Measurements from ENCODE around the gene FRMD3. TPM values are rescaled to one million over a fixed set of nuclear protein-coding genes. Genes with fewer than 3 reads are reported as not detected.

Gene FRMD3
- total RNA-seq, 1 experiment from 2014 or later = 1.9 TPM

GRCh38 chr9:83322438-83322837 lies 215.8 kb downstream of the FRMD3 start:
- Histone ChIP-seq H3K4me2 (no peak overlapping the region), H3K27me3 (ENCODE audit: insufficient read depth, low read depth) (no peaks in the 10 kb centered on the region), H4K20me1 (ENCODE audit: insufficient read depth) (no peaks in the 10 kb centered on the region), H3K27ac (no peak overlapping the region), H3K36me3 (ENCODE audit: low read depth) (no peaks in the 10 kb centered on the region), H3K4me3 (no peak overlapping the region), H3K79me2 (ENCODE audit: low read depth) (no peaks in the 10 kb centered on the region), H2AFZ (no peak overlapping the region), H3K9me2 (ENCODE audit: insufficient read depth) (no peaks in the 10 kb centered on the region), H3K9me3 (ENCODE audit: insufficient read depth, low read depth) (no peaks in the 10 kb centered on the region), H3K4me1 (replicated peaks; ENCODE audit: insufficient read depth) (no peaks in the 10 kb centered on the region), H3F3A (ENCODE audit: insufficient read depth, low read depth) (no peaks in the 10 kb centered on the region)
- DNase-seq = no peak
- intact Hi-C loops (cut with micrococcal nuclease; ENCODE audit: unreplicated experiment) = no loop called here
- no peak for TF ChIP-seq EZH2 (IDR thresholded peaks at IDR 0.05; ENCODE audit: low read depth)
- TF ChIP-seq CTCF (conservative IDR thresholded peaks at IDR 0.05) = no peak
- BruUV-seq (replicated peaks) = no TSS peak
- POLR2A ChIA-PET (ENCODE audit: unreplicated experiment) = no interaction called here
- CTCF ChIA-PET = no interaction called here

GRCh38 chr9:83317244-83317643 lies 221.0 kb downstream of the FRMD3 start:
- Histone ChIP-seq H3K27ac (no peak overlapping the region), H3K36me3 (ENCODE audit: low read depth) (no peaks in the 10 kb centered on the region), H3K79me2 (ENCODE audit: low read depth) (no peaks in the 10 kb centered on the region), H3K4me1 (replicated peaks; ENCODE audit: insufficient read depth) (no peaks in the 10 kb centered on the region), H3F3A (ENCODE audit: insufficient read depth, low read depth) (no peaks in the 10 kb centered on the region), H3K4me3 (no peak overlapping the region), H3K27me3 (ENCODE audit: insufficient read depth, low read depth) (no peaks in the 10 kb centered on the region), H3K9me2 (ENCODE audit: insufficient read depth) (no peaks in the 10 kb centered on the region), H2AFZ (no peak overlapping the region), H3K4me2 (no peak overlapping the region), H4K20me1 (ENCODE audit: insufficient read depth) (no peaks in the 10 kb centered on the region), H3K9me3 (ENCODE audit: insufficient read depth, low read depth) (no peaks in the 10 kb centered on the region)
- intact Hi-C loops (cut with micrococcal nuclease; ENCODE audit: unreplicated experiment) = no loop called here
- no peak for DNase-seq
- ChIA-PET CTCF (no interaction called here), POLR2A (ENCODE audit: unreplicated experiment) (no interaction called here)
- no TSS peak for BruUV-seq (replicated peaks)
- TF ChIP-seq EZH2 (IDR thresholded peaks at IDR 0.05; ENCODE audit: low read depth) (no peak), CTCF (conservative IDR thresholded peaks at IDR 0.05) (no peak)

GRCh38 chr9:83315649-83316048 lies 222.6 kb downstream of the FRMD3 start:
- no TSS peak for BruUV-seq (replicated peaks)

More at GRCh38 chr9:83315649-83316048, 222.6 kb downstream of the FRMD3 start:
- intact Hi-C loops (cut with micrococcal nuclease; ENCODE audit: unreplicated experiment) = no loop called here
- ChIA-PET CTCF (no interaction called here), POLR2A (ENCODE audit: unreplicated experiment) (no interaction called here)
- Histone ChIP-seq H3K9me2 (ENCODE audit: insufficient read depth) (no peaks in the 10 kb centered on the region), H3K4me1 (replicated peaks; ENCODE audit: insufficient read depth) (no peaks in the 10 kb centered on the region), H2AFZ (no peak overlapping the region), H3K79me2 (ENCODE audit: low read depth) (no peaks in the 10 kb centered on the region), H3K27ac (no peak overlapping the region), H3K4me2 (no peak overlapping the region), H3K4me3 (no peak overlapping the region), H4K20me1 (ENCODE audit: insufficient read depth) (no peaks in the 10 kb centered on the region), H3F3A (ENCODE audit: insufficient read depth, low read depth) (no peaks in the 10 kb centered on the region), H3K9me3 (ENCODE audit: insufficient read depth, low read depth) (no peaks in the 10 kb centered on the region), H3K27me3 (ENCODE audit: insufficient read depth, low read depth) (no peaks in the 10 kb centered on the region), H3K36me3 (ENCODE audit: low read depth) (no peaks in the 10 kb centered on the region)
- no peak for DNase-seq
- TF ChIP-seq EZH2 (IDR thresholded peaks at IDR 0.05; ENCODE audit: low read depth) = no peak
- TF ChIP-seq CTCF (conservative IDR thresholded peaks at IDR 0.05) = no peak
